ENCODE results near the gene WDR17. TPM values are rescaled to one million over a fixed set of nuclear protein-coding genes. Genes with fewer than 3 reads are reported as not detected.

Gene WDR17
- total RNA-seq, 1 donor from 2014 or later = 63.6 TPM

Small RNA genes lying within 50 kb of the gene (small RNA-seq; reads per million reads assigned to genes)
- gene RF00432 = not detected

Other genes with a start within 250 kb of the WDR17 start
- gene SPATA4, start 129.7 kb downstream of the WDR17 start, total RNA-seq = 0.82 TPM
- gene ASB5, start 203.4 kb downstream of the WDR17 start, total RNA-seq = 0.41 TPM

All from frontal cortex (tissue), 1 donor.